ENCODE data around the gene FAM47C. TPM values are rescaled to one million over a fixed set of nuclear protein-coding genes. Genes with fewer than 3 reads are reported as not detected.
"Not testable (repeated sequence)": the region's sequence is repeated elsewhere in the genome, so short reads cannot be mapped to it uniquely, and the experiment has no call there.

FAM47C gene
- not detected for polyA plus RNA-seq (2013)

DNA sequence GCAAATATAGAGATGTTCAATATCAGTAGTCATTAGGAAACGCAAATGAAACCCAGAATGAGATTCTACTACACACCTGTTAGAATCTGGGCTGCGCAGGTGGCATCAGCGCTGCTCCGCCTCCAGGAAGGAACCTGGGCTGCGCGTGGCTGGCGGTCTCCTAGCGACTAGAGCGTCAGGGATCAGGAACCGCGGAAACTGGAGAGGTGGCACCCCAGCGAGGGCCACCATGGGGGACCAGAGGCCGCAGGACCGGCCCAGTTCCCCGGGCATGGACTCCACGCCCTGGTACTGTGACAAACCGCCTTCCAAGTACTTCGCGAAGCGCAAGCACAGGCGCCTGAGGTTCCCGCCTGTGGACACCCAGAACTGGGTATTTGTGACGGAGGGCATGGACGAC is at the start of gene FAM47C:
Gene FAM47C, plus strand, starts transcription at position 185 of the 400 bp plus-strand sequence. Its CDS starts 45 bp downstream, at position 230.
- H3K9me3 ChIP-seq (ENCODE audit: control extremely low read depth in 1 of 5, control insufficient read depth in 4 of 5, insufficient read depth in 2 of 5, low read depth in 1 of 5, low read length in 4 of 5); H3K4me3 ChIP-seq (ENCODE audit: control insufficient read depth in 1 of 7, extremely low read depth in 1 of 7, insufficient read depth in 4 of 7, low read depth in 2 of 7, low read length in 6 of 7); H3K36me3 ChIP-seq (ENCODE audit: control insufficient read depth in 4 of 4, insufficient read depth in 4 of 4, low read length in 3 of 4); DNase-seq; CTCF ChIA-PET; H3K27ac ChIP-seq (ENCODE audit: insufficient read depth in 1 of 2, low read depth in 1 of 2, low read length in 2 of 2, poor library complexity in 1 of 2, severe bottlenecking in 2 of 2); H3K27me3 ChIP-seq (replicated peaks in 2 of 5; ENCODE audit: control insufficient read depth in 4 of 5, insufficient read depth in 5 of 5, low read length in 4 of 5); H3K4me1 ChIP-seq (ENCODE audit: control extremely low read depth in 1 of 4, control insufficient read depth in 4 of 4, insufficient read depth in 4 of 4, low read length in 3 of 4); POLR2A ChIA-PET: not testable (repeated sequence)
- 57% methylated on average over 7 of the region's 24 CpGs for WGBS (ENCODE audit: insufficient coverage)

DNA sequence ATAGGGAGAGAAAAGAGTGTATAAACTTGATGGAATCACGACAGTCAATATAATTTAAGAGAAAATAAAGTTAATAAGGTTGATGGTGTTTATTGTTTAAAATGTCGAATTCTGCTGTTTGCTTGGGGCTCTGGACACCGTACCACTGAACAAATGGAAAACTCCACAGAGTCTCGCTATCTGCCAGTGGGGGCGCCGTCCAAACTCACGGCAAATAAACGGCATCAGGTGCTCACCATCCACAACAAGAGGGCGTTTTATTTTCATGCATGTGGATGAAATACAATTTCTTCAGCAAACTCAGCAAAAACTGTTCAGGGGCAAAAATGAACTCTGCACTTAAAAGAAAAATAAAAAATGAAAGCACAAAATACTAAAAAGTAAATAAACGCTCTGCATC is 46.6 kb upstream of the FAM47C start:
- Histone ChIP-seq H3K4me1 (ENCODE audit: control extremely low read depth in 1 of 4, control insufficient read depth in 4 of 4, insufficient read depth in 4 of 4, low read length in 3 of 4) (peaks cover 0 to 7% (median 3%) of the 10 kb centered on the region in 4 experiments), H3K27ac (ENCODE audit: insufficient read depth in 1 of 2, low read depth in 1 of 2, low read length in 2 of 2, poor library complexity in 1 of 2, severe bottlenecking in 2 of 2) (no peak overlapping the region), H3K4me3 (ENCODE audit: control insufficient read depth in 1 of 7, extremely low read depth in 1 of 7, insufficient read depth in 4 of 7, low read depth in 2 of 7, low read length in 6 of 7) (no peak overlapping the region), H3K9me3 (ENCODE audit: control extremely low read depth in 1 of 5, control insufficient read depth in 4 of 5, insufficient read depth in 2 of 5, low read depth in 1 of 5, low read length in 4 of 5) (peaks cover 0 to 5% (median 0%) of the 10 kb centered on the region in 5 experiments), H3K27me3 (replicated peaks in 2 of 5; ENCODE audit: control insufficient read depth in 4 of 5, insufficient read depth in 5 of 5, low read length in 4 of 5) (peaks cover 2 to 54% (median 9%) of the 10 kb centered on the region in 5 experiments), H3K36me3 (ENCODE audit: control insufficient read depth in 4 of 4, insufficient read depth in 4 of 4, low read length in 3 of 4) (no peaks in the 10 kb centered on the region)
- ChIA-PET CTCF (no interaction called here), POLR2A (no interaction called here)
- 55% methylated on average over 9 of the region's 10 CpGs for whole genome bisulfite sequencing (ENCODE audit: insufficient coverage)
- no peak for DNase-seq

DNA sequence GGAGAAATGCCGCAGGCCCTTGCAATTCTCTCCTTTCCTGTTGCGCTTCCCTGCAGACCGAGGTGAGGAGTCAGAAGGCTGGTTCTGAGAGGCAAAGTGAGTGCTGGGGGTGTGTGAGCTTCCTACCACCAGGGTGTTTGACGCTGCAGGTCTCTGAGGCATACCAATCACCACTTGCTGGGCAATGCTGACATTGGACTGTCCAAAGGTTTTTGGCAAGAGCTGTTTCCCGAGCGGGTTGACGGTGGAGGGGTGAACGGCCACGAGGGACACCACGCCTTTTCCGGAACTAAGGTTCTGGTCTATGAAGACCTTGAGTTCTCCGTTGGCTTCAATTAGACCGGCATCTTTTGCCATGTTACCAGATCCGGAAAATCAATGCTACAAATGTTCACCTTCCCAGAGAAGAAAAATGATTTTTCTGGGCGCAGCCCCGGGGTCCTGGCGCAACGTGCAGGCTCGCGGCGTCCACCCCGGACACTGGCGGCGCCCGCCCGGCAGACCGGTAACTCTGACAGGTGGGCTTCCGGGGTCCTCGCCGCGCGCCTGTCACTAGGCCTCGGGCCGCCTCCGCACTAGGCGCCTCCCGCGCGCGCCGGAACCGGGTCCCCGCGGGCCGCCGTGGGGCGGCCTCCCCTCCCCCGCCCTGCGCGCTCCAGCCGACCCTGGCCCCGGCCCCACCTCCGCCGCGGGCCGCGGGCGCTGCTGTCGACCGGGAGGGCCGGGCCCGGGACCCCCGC is 44.9 kb upstream of the FAM47C start:
- CTCF ChIA-PET = no interaction called here
- H3K27me3 ChIP-seq (replicated peaks in 2 of 5; ENCODE audit: control insufficient read depth in 4 of 5, insufficient read depth in 5 of 5, low read length in 4 of 5) = peaks cover 2 to 41% (median 10%) of the 10 kb centered on the region in 5 experiments

DNA sequence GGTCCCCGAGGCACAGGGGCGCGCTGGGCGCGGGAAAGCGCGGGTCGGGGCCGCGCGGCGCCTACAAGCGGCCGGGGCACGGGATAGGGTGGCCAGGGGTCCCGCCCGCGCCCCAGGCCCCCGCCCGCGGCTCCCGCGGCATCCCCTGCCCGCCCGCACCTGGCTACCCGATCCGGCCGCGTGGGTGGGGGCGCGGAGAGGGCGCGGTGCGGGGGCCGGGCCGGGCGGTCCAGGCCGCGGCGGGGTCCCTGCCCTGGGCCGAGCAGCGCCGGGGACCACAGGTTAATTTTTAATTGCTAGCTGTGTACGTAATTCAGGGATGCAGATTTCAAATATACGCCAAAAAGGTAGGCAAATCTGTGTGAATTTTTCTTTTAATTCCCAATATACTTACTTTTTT is 44.3 kb upstream of the FAM47C start:
- Histone ChIP-seq H3K4me1 (ENCODE audit: control extremely low read depth in 1 of 4, control insufficient read depth in 4 of 4, insufficient read depth in 4 of 4, low read length in 3 of 4) (no peaks in the 10 kb centered on the region), H3K27me3 (replicated peaks in 2 of 5; ENCODE audit: control insufficient read depth in 4 of 5, insufficient read depth in 5 of 5, low read length in 4 of 5) (peaks cover 2 to 35% (median 9%) of the 10 kb centered on the region in 5 experiments), H3K36me3 (ENCODE audit: control insufficient read depth in 4 of 4, insufficient read depth in 4 of 4, low read length in 3 of 4) (no peaks in the 10 kb centered on the region), H3K27ac (ENCODE audit: insufficient read depth in 1 of 2, low read depth in 1 of 2, low read length in 2 of 2, poor library complexity in 1 of 2, severe bottlenecking in 2 of 2) (no peak overlapping the region), H3K4me3 (ENCODE audit: control insufficient read depth in 1 of 7, extremely low read depth in 1 of 7, insufficient read depth in 4 of 7, low read depth in 2 of 7, low read length in 6 of 7) (no peak overlapping the region), H3K9me3 (ENCODE audit: control extremely low read depth in 1 of 5, control insufficient read depth in 4 of 5, insufficient read depth in 2 of 5, low read depth in 1 of 5, low read length in 4 of 5) (no peaks in the 10 kb centered on the region)
- POLR2A ChIA-PET = no interaction called here
- DNase-seq = no peak
- CTCF ChIA-PET = no interaction called here
- 26% methylated on average over 22 of the region's 45 CpGs for WGBS (ENCODE audit: insufficient coverage)

More for the DNA sequence above, 44.9 kb upstream of the FAM47C start:
- Histone ChIP-seq H3K9me3 (ENCODE audit: control extremely low read depth in 1 of 5, control insufficient read depth in 4 of 5, insufficient read depth in 2 of 5, low read depth in 1 of 5, low read length in 4 of 5) (peaks cover 0 to 3% (median 0%) of the 10 kb centered on the region in 5 experiments), H3K4me1 (ENCODE audit: control extremely low read depth in 1 of 4, control insufficient read depth in 4 of 4, insufficient read depth in 4 of 4, low read length in 3 of 4) (no peaks in the 10 kb centered on the region), H3K4me3 (ENCODE audit: control insufficient read depth in 1 of 7, extremely low read depth in 1 of 7, insufficient read depth in 4 of 7, low read depth in 2 of 7, low read length in 6 of 7) (no peak overlapping the region), H3K36me3 (ENCODE audit: control insufficient read depth in 4 of 4, insufficient read depth in 4 of 4, low read length in 3 of 4) (no peaks in the 10 kb centered on the region), H3K27ac (ENCODE audit: insufficient read depth in 1 of 2, low read depth in 1 of 2, low read length in 2 of 2, poor library complexity in 1 of 2, severe bottlenecking in 2 of 2) (no peak overlapping the region)
- no peak for DNase-seq
- POLR2A ChIA-PET = no interaction called here
- WGBS (ENCODE audit: insufficient coverage) = 35% methylated on average over 49 of the region's 63 CpGs

DNA sequence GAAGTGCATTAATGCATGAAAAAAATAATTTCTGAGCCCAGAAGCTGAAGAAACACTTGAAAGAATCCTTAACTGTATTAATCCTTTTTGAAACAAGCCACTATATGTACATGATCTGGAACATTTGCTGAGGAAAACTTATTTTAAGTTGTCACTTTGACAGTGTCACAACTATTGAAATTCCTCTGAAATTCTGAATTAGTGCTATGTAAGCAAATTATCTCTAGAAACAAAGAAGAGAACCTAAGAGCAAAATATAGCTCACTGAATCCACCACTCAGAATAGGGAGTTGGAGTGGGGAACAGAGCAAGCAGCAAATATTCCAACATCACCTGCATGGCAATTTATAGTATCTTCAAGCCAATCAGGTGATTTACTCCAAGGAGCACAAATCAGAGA is 34.6 kb upstream of the FAM47C start:
- Histone ChIP-seq H3K27me3 (replicated peaks in 2 of 5; ENCODE audit: control insufficient read depth in 4 of 5, insufficient read depth in 5 of 5, low read length in 4 of 5) (no peaks in the 10 kb centered on the region), H3K27ac (ENCODE audit: insufficient read depth in 1 of 2, low read depth in 1 of 2, low read length in 2 of 2, poor library complexity in 1 of 2, severe bottlenecking in 2 of 2) (no peak overlapping the region), H3K36me3 (ENCODE audit: control insufficient read depth in 4 of 4, insufficient read depth in 4 of 4, low read length in 3 of 4) (no peaks in the 10 kb centered on the region), H3K9me3 (ENCODE audit: control extremely low read depth in 1 of 5, control insufficient read depth in 4 of 5, insufficient read depth in 2 of 5, low read depth in 1 of 5, low read length in 4 of 5) (no peaks in the 10 kb centered on the region), H3K4me1 (ENCODE audit: control extremely low read depth in 1 of 4, control insufficient read depth in 4 of 4, insufficient read depth in 4 of 4, low read length in 3 of 4) (no peaks in the 10 kb centered on the region), H3K4me3 (ENCODE audit: control insufficient read depth in 1 of 7, extremely low read depth in 1 of 7, insufficient read depth in 4 of 7, low read depth in 2 of 7, low read length in 6 of 7) (no peak overlapping the region)
- CTCF ChIA-PET = no interaction called here
- DNase-seq = no peak
- POLR2A ChIA-PET = no interaction called here

DNA sequence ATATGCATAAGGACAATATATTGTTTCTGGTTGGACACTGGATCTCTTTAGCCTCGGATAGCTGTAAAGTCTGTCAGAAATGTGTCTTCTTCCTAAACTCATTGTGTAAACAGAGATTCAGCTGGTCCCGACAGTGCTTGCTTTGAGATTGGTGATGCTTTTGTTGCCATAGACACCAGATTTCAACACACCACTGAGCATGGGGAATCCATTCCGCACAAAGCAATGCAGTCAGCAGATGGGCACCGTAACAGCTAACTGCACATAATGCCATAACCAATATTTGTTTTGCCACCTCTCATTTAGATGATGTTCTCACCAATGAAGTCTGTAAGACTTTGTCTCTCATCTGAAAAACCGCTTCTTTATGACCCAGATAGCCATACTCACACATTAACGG is 33.3 kb upstream of the FAM47C start:
- H3K9me3 ChIP-seq (ENCODE audit: control extremely low read depth in 1 of 5, control insufficient read depth in 4 of 5, insufficient read depth in 2 of 5, low read depth in 1 of 5, low read length in 4 of 5) = no peaks in the 10 kb centered on the region
- no peaks in the 10 kb centered on the region for H3K4me1 ChIP-seq (ENCODE audit: control extremely low read depth in 1 of 4, control insufficient read depth in 4 of 4, insufficient read depth in 4 of 4, low read length in 3 of 4)
- DNase-seq = no peak
- no peak overlapping the region for H3K27ac ChIP-seq (ENCODE audit: insufficient read depth in 1 of 2, low read depth in 1 of 2, low read length in 2 of 2, poor library complexity in 1 of 2, severe bottlenecking in 2 of 2)
- no peak overlapping the region for H3K4me3 ChIP-seq (ENCODE audit: control insufficient read depth in 1 of 7, extremely low read depth in 1 of 7, insufficient read depth in 4 of 7, low read depth in 2 of 7, low read length in 6 of 7)
- 76% methylated on average over 5 of the region's 6 CpGs for WGBS (ENCODE audit: insufficient coverage)
- ChIA-PET POLR2A (no interaction called here), CTCF (no interaction called here)
- no peaks in the 10 kb centered on the region for H3K36me3 ChIP-seq (ENCODE audit: control insufficient read depth in 4 of 4, insufficient read depth in 4 of 4, low read length in 3 of 4)
- no peaks in the 10 kb centered on the region for H3K27me3 ChIP-seq (replicated peaks in 2 of 5; ENCODE audit: control insufficient read depth in 4 of 5, insufficient read depth in 5 of 5, low read length in 4 of 5)

DNA sequence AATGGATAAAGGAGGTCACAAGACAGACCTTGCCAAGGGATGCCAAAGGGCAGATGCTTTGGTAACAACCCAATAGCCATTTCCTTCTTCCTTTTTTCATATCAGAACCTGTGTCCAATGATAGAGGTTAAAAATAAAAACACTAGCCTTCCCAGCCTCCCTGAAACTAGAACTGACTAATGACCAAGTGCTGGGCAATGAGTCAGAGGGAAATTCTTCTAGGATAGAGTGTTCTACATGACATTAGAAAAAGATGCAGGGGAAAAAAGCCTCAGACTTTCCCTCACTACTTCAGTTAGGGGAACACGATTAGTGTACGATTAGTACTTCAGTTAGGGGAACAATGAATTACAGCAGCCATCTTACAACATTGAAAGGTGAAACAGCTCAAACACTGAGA is 29.3 kb upstream of the FAM47C start:
- Histone ChIP-seq H3K36me3 (ENCODE audit: control insufficient read depth in 4 of 4, insufficient read depth in 4 of 4, low read length in 3 of 4) (no peaks in the 10 kb centered on the region), H3K9me3 (ENCODE audit: control extremely low read depth in 1 of 5, control insufficient read depth in 4 of 5, insufficient read depth in 2 of 5, low read depth in 1 of 5, low read length in 4 of 5) (no peaks in the 10 kb centered on the region), H3K27me3 (replicated peaks in 2 of 5; ENCODE audit: control insufficient read depth in 4 of 5, insufficient read depth in 5 of 5, low read length in 4 of 5) (peaks cover 0 to 5% (median 0%) of the 10 kb centered on the region in 5 experiments), H3K4me3 (ENCODE audit: control insufficient read depth in 1 of 7, extremely low read depth in 1 of 7, insufficient read depth in 4 of 7, low read depth in 2 of 7, low read length in 6 of 7) (no peak overlapping the region), H3K27ac (ENCODE audit: insufficient read depth in 1 of 2, low read depth in 1 of 2, low read length in 2 of 2, poor library complexity in 1 of 2, severe bottlenecking in 2 of 2) (no peak overlapping the region), H3K4me1 (ENCODE audit: control extremely low read depth in 1 of 4, control insufficient read depth in 4 of 4, insufficient read depth in 4 of 4, low read length in 3 of 4) (no peaks in the 10 kb centered on the region)
- ChIA-PET CTCF (no interaction called here), POLR2A (no interaction called here)
- WGBS (ENCODE audit: insufficient coverage) = no CpG with 5 or more reads among the region's 2 CpGs
- no peak for DNase-seq
